RCC 7860 (cell line): ENCODE data around the gene GTF2F1.
"Not testable (repeated sequence)": the region's sequence is repeated elsewhere in the genome, so short reads cannot be mapped to it uniquely, and the experiment has no call there.

Experiments used
- DNase-seq: peaks from one replicate; pipeline ENCODE4 v3.0.0-alpha.2; 2015; ENCODE audit warnings: low spot score
- FAIRE-seq: peaks from 2 replicates; lab custom pipeline; 2012; peaks lifted over from hg19 to GRCh38; lab: Jason Lieb, UNC

GTF2F1 gene, protein sequence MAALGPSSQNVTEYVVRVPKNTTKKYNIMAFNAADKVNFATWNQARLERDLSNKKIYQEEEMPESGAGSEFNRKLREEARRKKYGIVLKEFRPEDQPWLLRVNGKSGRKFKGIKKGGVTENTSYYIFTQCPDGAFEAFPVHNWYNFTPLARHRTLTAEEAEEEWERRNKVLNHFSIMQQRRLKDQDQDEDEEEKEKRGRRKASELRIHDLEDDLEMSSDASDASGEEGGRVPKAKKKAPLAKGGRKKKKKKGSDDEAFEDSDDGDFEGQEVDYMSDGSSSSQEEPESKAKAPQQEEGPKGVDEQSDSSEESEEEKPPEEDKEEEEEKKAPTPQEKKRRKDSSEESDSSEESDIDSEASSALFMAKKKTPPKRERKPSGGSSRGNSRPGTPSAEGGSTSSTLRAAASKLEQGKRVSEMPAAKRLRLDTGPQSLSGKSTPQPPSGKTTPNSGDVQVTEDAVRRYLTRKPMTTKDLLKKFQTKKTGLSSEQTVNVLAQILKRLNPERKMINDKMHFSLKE

DNA sequence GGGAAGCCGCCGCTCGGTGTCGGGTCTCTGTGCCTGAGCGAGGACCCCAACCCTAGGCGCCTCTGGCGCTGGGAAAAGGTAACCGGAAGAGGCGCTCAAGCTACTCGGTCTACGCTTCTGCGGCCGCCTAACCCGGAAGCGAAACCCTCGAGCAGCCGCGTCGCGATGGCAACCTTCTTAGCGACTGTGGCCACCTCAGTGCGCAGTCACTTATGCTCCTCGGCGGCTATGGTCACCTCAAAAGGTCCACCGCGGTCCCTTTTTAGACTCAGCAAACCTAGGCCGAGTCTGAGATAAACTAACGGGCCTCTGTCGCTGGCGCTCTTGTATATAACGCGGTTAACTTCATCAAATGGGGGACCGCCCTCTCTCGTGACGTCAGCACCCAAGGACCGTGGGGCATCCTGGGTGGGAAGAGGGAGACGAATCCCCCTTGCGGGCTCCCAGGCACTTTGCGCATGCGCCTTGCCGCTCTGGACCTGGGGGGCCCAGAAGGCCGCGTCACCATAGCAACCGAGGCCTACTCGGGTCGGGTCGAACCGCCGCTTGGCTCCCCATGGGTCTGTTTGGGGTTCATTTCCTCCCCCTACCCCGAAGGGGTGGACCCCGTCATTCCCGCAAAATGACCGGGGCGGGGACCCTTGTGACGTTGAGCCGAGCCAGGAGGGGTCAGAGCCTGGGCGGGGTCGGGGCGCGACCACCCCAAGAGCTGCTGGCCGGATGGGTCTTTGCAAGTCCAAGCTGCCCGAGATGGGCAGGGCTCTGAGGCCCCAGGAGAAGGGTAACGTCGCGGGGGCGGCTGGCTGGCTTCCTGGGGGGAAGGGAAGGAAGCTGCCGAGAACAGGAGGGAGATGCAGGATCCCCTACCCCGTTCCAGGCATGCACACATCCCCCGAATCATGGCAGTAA, at the start of gene GTF2F1:
TSS of gene GTF2F1 (minus strand) at position 91 of the 909 bp plus-strand sequence. CDS start 169 bp downstream, outside the sequence.
- FAIRE-seq (peak; percentile 62), DNase-seq (peak; percentile 77)

DNA sequence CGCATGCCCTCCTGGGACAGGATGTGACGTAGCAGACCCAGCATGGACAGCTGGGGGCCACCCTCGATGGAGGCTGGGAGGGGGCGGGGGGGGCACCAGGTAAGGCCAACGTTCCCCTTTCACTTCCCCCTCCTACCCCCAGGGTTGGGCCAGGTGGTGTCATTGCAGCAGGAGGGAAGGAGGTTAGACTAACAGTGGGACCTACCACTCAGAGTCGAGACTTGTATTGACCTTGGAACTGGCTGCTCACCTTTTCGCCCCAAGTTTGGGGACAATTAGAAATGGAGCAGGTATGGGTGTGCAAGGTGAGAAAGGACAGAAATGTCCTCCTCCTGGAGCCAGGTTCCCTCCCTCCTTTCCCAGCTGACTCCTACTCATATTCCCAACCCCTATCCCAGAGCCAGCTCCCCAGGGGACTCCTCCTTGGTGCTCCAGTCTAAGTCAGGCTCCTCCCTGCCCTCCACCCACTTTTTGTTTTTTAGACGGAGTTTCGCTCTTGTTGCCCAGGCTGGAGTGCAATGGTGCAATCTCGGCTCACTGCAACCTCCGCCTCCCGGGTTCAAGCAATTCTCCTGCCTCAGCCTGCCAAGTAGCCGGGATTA, 49.2 kb upstream of the GTF2F1 start:
- DNase-seq (no peak), FAIRE-seq (no peak)

DNA sequence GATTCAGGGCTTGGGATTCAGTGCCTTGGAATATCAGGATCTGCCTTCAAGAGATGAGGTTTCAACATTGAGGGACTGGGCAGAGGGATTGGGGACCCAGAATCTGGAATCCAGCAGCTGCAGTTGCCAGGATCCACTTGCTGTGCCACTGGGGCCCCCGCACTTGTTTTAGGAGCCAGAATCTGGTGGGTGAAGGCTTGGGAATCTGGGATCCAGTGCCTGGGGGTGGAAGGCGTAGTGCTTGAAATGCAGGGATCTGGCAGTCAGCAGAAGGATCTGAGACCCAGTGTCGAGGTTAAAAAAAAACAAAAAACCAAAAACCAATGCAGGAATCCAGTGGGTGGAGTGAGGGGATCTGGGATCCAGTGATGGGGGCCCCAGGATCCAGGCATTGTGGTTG, 47.9 kb upstream of the GTF2F1 start:
- FAIRE-seq: no peak
- no peak for DNase-seq

DNA sequence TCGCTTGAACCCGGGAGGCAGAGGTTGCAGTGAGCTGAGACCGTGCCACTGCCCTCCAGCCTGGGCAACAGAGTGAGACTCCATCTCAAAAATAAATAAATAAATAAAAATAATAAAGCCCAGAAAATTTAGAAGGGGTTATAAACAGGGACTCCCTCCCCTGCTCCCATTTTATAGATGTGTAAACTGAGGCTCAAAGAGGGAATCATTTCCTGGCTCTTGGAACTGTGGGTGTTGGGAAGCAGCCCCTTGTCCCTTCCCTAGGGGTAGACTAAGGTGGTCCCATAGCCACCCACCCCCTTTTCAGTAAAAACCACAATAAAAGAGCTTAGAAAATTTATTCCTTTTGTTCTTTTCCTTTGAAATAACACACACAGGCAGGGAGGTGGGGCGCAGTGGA, 46.8 kb upstream of the GTF2F1 start:
- no peak for DNase-seq
- no peak for FAIRE-seq

DNA sequence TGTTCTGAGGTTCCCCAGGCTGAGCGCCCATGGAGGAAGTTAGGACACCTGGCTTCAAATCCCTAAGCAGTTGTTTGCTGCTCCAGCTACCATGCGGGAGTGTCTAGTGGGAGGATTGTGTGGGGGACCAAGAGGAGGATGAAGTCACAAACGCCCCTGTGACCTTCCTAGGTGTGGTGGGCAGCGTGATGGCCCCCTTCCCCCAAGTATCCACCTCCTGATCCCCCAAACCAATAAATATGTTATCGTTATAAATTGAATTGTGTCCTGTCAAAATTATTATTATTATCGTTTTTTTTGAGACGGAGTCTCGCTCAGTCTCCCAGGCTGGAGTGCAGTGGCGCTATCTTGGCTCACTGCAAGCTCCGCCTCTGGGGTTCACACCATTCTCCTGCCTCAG, 40.7 kb upstream of the GTF2F1 start, which contains the start of gene SLC25A41:
TSS of gene SLC25A41 (minus strand) at position 101 of the 400 bp plus-strand sequence. CDS start at position 31, 70 bp downstream.
- no peak for DNase-seq
- FAIRE-seq: no peak

DNA sequence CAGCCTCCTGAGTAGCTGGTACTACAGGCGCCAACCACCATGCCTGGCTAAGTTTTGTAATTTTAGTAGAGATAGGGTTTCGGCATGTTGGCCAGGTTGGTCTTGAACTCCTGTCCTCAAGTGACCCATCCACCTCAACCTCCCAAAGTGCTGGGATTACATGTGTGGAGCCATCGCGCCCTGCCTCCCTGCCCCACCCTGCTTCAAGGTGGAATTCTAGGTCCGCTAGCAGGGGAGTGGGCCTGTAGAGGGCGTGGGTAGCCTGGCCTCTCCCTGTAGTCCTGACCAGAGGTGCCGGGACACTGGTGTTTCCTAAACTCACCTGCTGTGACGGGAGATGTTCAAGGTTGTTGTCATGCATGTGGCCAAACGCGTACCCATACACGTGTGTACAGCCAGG, 40.2 kb upstream of the GTF2F1 start:
- no peak for DNase-seq
- FAIRE-seq: no peak

DNA sequence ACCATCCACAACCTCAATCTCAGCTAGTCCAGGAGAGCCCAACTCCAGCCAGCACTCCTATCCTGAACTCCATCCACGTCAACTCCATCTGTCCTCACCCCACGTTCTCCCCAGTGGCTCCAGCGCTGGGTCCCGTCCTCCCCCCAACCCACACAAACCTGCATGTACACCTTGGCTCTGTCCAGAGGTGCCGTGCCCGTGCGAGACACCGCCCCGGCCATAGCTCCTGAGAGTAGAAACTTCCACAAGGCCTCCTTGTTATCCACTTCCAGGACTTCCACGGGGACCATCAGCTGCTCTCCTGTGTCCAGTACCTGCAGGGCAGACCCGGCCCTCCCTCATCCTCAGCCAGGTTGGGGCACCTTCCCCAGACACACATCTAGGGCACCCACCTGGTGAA, 38.9 kb upstream of the GTF2F1 start:
- FAIRE-seq: no peak
- DNase-seq: no peak

DNA sequence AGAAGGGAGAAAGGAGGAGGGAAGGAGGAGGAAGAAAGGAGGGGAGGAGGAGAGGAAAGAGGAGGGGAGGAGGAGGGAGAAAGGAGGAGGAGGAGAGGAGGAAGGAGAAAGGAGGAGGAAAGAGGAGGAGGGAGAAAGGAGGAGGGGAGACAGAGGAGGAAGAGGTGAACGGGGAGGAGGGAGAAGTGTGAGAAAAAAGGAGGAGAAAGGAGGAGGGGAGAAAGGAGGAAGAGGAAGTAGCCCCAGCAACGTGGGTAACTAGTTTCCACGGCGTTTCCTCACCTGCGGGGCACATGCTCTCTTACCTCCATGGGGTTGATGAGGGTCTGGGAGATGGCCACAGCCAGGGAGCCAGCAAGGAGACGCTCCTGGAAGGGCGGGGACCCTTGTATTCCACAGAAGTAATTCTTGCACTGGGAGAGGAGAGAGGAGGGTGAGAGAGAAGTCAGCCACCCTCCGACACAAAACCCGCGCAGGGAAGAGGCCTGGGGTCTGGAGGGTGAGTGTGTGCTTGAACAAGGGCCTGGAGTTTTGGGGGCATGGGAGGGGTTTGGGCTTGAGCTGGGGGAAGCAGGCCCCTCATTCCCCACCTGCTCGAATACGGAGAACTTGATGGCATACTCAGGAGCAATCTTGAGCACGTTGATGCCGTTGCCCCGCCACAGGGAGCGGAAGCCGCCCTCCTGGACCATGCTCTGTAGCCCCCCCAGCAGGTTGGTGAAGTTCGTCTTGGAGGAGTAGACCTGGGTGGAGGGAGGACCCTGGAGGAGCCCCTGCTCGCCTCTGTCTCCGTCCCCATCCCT, 36.7 kb upstream of the GTF2F1 start:
- DNase-seq (no peak), FAIRE-seq (no peak)

DNA sequence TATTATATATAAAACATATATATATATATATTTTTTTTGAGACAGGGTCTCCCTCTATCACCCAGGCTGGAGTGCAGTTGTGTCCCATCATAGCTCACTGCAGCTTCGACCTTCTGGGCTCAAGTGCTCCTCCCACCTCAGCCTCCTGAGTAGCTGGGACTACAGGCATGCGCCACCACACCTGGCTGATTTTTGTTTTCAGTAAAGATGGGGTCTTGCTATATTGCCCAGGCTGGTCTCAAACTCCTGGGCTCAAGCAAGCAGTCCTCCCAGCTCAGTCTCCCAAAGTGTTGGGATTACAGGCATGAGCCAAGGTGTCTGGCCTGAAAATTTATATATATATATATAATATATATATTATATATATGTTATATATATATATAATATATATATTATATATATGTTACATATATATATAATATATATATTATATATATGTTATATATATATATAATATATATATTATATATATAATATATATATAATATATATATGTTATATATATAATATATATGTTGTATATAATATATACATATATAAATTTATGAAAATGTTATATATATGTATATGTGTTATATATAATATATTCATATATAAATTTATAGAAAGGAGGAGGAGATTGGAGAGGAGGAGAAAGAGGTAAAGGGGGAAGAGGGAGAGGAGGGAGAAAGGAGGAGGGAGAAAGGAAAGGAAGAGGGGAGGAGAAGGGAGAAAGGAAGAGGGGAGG, 35.9 kb upstream of the GTF2F1 start:
- not testable (repeated sequence) for DNase-seq
- FAIRE-seq: peak; percentile 93

DNA sequence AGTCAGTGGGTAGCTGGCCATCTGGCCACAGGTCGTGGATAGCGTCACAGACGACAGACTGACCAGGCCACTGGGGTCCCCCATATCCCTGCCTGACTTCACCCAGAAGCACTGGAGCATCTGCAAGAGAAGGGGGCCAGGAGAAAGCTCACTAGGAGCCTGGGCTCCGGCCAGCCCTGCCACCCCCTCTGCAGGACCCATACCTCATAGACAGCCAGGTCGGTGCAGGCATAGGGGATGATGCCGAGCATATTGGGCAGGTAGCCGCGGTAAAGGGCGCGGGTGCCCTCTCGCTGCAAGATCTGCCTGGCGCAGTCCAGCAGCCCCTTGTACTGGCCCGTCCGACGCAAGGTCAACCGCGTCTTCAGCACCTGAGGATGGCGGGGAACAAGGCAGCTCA, 34.2 kb upstream of the GTF2F1 start:
- FAIRE-seq (no peak), DNase-seq (no peak)

DNA sequence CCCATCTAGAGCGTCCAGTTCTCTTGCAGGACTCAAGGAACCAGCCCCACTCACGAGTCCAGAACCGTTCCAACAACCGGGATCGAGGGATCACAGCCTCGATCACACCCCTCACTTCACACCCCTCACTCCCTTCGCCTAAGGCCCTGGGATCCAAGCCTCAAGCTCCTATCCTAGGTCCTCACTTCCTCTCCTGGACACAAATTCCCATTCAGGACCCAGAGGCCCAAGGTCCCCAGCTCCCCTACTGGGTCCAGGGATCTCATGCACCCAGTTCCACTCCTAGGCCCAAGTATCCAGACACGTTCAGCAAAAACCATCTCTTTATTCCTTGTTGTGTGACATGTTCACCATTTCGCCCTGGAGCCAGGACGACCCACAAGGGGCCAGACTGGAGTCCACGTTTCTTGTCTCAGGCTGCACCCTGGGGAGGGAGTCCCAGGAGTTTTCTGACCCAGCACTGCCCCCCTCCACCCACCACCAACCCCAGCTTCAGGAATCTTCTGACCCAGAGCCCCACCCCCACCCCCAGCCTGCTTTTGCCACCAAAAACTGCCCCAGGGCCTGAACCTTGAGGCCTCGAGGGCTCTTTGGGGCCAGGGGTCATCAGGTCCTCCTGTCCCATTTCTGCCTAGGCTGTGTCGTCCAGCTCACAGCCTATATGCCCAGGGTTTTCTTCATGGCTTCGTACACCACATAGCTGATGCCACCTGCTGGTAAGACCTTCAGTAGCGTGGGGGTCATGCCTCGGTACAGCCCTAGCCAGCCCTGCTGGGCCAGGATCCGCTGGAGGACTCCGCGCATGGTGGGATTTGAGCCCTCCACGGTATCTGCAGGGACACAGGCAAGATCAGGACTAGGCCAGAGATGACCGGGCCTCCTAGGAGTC, 33.0 kb upstream of the GTF2F1 start:
- FAIRE-seq: no peak

DNA sequence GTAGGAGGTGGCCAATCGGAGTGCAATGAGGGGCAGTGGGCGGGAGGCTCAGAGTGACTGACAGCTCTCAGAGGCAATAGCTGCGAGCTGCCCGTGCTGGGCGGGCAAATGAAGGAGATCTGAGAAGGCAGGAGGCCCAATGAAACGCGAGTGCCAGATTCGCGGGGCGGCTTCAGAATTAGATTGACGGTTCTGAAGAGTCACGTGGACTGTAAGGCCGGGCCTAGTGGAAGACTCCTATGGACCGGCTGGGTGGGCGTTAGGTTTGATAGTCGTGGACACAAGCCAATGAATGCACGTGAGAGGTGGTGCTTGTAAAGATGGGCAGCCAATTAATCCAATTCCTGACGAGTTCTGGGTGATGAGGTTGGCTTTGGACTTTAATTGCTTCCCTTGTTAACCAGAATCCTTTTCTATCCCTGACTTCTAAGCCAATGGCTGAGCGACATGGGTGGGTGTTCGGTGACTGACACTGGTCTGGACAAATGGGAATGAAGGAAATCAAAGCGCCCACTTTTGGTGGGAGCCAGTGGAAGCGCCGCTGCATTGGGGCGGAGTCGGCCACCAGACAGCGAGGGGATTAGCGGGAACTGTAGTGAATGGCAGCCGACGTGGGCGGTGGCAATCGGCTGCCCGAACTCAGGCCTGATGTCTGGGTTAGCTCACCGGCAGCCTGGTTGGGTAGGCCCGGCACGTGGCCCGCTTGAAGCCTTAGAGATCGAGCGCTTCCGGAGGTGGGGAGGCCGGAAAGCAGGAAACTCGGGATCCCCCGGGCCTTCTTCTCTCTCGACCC, 32.2 kb upstream of the GTF2F1 start:
- DNase-seq: peak; percentile 100
- peak; percentile 97 for FAIRE-seq

More for the DNA sequence above, 33.0 kb upstream of the GTF2F1 start:
- DNase-seq: no peak

DNA sequence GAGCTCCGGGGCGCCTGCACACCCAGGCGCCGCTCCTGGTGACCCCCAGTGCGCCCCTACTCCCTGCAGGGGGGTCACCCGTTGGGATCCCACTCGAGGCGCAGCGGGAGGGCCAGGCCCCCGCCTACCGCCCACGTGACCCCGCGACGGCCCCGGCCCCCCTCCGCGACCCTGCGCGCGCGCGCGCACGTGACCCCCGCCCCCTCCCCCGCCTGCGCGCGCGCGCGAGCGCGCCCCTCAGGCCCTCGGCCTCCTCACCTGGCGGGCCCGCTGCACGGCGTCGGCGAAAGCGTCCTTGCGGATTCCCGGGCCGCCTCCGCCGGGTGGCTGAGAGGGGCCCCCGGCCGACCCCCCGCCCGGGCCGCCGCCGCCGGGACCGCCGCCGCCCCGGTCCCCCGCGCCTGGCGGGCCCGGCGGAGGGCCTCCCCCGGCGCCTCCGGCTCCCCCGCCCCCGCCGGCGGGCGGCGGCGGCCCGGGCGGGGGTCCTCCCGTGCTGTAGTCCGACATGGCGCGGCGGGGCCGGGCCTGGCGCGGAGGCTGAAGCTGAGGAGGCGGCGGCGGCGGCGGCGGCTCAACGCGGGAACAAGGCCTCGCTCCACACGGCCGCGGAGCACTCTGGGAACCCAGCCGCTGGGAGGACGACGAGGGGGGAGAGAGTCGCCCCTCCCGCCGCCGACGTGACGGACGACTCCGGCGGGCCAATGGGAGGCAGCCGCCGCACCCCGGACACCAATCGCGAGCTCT, 31.4 kb upstream of the GTF2F1 start, which contains the start of gene KHSRP:
TSS of gene KHSRP (minus strand) at position 617 of the 744 bp plus-strand sequence. CDS start at position 507, 110 bp downstream.
- no peak for FAIRE-seq
- DNase-seq: no peak

DNA sequence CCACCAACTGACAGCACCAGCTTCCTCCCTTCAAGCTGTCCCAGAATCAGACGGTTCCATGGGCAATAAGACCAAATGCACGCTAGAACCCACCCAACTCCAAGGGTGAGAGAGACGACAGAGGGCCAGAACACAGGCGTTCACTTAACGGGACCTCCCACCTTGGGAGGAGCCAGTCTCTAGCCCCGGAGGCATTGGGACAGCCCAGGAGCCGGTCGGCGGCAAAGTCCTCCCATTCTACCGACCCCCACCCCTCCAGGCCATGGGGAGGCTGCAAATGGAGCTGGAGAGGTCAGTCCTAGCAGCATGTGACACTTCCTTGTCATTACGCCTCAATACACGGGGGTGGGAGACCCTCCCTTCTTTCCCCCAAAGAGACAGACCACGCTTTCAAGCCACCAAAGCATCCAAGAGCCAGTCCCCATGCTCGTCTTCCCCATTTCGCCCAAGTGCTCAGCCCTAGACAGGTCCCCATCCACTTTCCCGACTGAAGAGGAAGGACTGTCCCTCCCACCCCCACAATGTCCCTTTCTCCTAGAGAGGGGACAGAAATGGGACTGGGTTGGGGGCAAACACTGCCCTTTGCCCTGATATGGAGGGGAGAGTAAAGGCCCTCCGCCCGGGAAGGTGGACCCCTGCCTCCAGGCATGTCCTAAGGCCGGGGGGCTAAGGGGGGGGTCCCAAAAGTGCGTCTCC, 30.7 kb upstream of the GTF2F1 start:
- DNase-seq: peak; percentile 19
- no peak for FAIRE-seq

DNA sequence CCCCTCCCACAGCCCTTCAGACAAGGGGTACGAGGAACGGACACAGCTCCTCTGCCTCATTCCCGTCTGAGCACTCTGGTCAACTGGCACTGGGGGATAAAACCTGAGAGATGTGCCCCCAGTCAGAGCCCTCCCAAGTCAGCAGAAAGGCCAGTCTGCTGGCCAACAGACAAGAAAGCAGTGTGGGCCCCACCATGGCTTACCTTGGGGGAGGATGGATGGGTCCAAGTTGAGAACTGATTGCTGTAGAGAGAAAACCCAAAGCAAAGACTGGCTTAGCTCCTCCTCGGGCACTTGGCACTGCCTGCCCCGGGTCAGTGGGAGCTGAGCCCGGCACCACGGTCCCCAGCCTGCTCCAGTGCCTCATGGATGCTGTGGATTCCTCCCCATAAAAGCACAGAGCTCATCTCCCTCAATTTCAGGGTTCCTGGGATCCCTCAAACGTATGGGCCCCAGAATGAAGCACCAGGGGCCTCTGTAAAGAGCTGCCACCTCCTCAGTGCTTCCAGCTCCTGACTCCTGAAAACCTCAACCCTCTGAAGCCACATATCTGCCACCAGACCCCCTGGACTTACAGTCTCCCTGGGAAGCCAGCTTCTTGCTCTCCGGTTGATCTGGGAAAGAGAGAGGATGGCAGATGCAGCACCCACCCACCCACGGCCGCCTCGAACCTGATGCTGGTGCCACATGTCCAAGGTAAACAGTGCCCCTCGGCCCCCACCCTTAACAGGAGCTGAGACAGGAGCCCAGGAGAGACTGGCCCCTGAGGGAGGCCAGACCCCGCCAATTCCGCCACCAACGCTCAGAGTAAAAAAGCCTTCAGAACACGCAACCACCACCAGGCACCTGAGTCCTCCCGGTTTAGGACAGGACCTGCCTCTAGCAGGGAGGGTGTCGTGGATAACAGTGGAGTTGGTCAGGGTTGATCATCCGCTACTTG, 28.4 kb upstream of the GTF2F1 start:
- FAIRE-seq (no peak), DNase-seq (no peak)
